Measurements from ENCODE around the gene PLA2R1. TPM values are rescaled to one million over a fixed set of nuclear protein-coding genes. Genes with fewer than 3 reads are reported as not detected.

The PLA2R1 gene
- total and polyA plus RNA-seq, 2 donors (not counting 1 experiment from before 2014, with no cell fraction given) = 8.0 to 8.3 TPM

- DNase-seq (ENCODE audit: low read depth in 2 of 2) = no peak
- no peak overlapping the region for H3K27ac ChIP-seq (ENCODE audit: insufficient read depth, low read length)
- no peak overlapping the region for H2AFZ ChIP-seq (ENCODE audit: low read length)
- no peak for TF ChIP-seq EZH2 (IDR thresholded peaks at IDR 0.05; ENCODE audit: low read length, missing control alignments)
- TF ChIP-seq CTCF (conservative IDR thresholded peaks at IDR 0.05 in 1 of 2, IDR thresholded peaks at IDR 0.05 in 1 of 2; ENCODE audit: low read depth in 1 of 2, low read length in 2 of 2) = no peak
- H3K27me3 ChIP-seq (ENCODE audit: control insufficient read depth, insufficient read depth, low read length) = peaks cover 2% of the 10 kb centered on the region
- no peaks in the 10 kb centered on the region for H3K36me3 ChIP-seq (ENCODE audit: control insufficient read depth, insufficient read depth, low read length)
- H3K4me2 ChIP-seq (ENCODE audit: extremely low read depth, insufficient read depth, low read length) = no peak overlapping the region
- H4K20me1 ChIP-seq (ENCODE audit: control insufficient read depth, extremely low read depth, insufficient read depth, low read length) = no peaks in the 10 kb centered on the region
- H3K4me3 ChIP-seq (replicated peaks in 1 of 4; ENCODE audit: control extremely low read depth in 1 of 4, insufficient read depth in 1 of 4, low read depth in 3 of 4, low read length in 4 of 4) = no peak overlapping the region
- no peaks in the 10 kb centered on the region for H3K9me3 ChIP-seq (ENCODE audit: control insufficient read depth, insufficient read depth, low read depth, low read length)
- H3K79me2 ChIP-seq (ENCODE audit: control insufficient read depth, insufficient read depth, low read length) = no peaks in the 10 kb centered on the region
- H3K4me1 ChIP-seq (ENCODE audit: control insufficient read depth, extremely low read depth, insufficient read depth, low read length) = no peaks in the 10 kb centered on the region
- no peak overlapping the region for H3K9ac ChIP-seq (ENCODE audit: insufficient read depth, low read length)
Observed at GRCh38 chr2:159898441-159898840, 164.0 kb downstream of the PLA2R1 start.

- TF ChIP-seq EZH2 (IDR thresholded peaks at IDR 0.05; ENCODE audit: low read length, missing control alignments) (no peak), CTCF (conservative IDR thresholded peaks at IDR 0.05 in 1 of 2, IDR thresholded peaks at IDR 0.05 in 1 of 2; ENCODE audit: low read depth in 1 of 2, low read length in 2 of 2) (no peak)
- H4K20me1 ChIP-seq (ENCODE audit: control insufficient read depth, extremely low read depth, insufficient read depth, low read length) = no peaks in the 10 kb centered on the region
- no peaks in the 10 kb centered on the region for H3K36me3 ChIP-seq (ENCODE audit: control insufficient read depth, insufficient read depth, low read length)
- no peak overlapping the region for H3K27ac ChIP-seq (ENCODE audit: insufficient read depth, low read length)
- no peak overlapping the region for H3K9ac ChIP-seq (ENCODE audit: insufficient read depth, low read length)
- H3K79me2 ChIP-seq (ENCODE audit: control insufficient read depth, insufficient read depth, low read length) = no peaks in the 10 kb centered on the region
- DNase-seq (ENCODE audit: low read depth in 2 of 2) = no peak
- H3K4me1 ChIP-seq (ENCODE audit: control insufficient read depth, extremely low read depth, insufficient read depth, low read length) = no peaks in the 10 kb centered on the region
- no peak overlapping the region for H2AFZ ChIP-seq (ENCODE audit: low read length)
- H3K9me3 ChIP-seq (ENCODE audit: control insufficient read depth, insufficient read depth, low read depth, low read length) = no peaks in the 10 kb centered on the region
- no peak overlapping the region for H3K4me3 ChIP-seq (replicated peaks in 1 of 4; ENCODE audit: control extremely low read depth in 1 of 4, insufficient read depth in 1 of 4, low read depth in 3 of 4, low read length in 4 of 4)
- H3K27me3 ChIP-seq (ENCODE audit: control insufficient read depth, insufficient read depth, low read length) = peaks cover 2% of the 10 kb centered on the region
- no peak overlapping the region for H3K4me2 ChIP-seq (ENCODE audit: extremely low read depth, insufficient read depth, low read length)
Observed at GRCh38 chr2:159897720-159898119, 164.7 kb downstream of the PLA2R1 start.

- Histone ChIP-seq H3K27me3 (ENCODE audit: control insufficient read depth, insufficient read depth, low read length) (peaks cover 2% of the 10 kb centered on the region), H4K20me1 (ENCODE audit: control insufficient read depth, extremely low read depth, insufficient read depth, low read length) (no peaks in the 10 kb centered on the region), H3K27ac (ENCODE audit: insufficient read depth, low read length) (no peak overlapping the region), H3K9ac (ENCODE audit: insufficient read depth, low read length) (no peak overlapping the region), H3K4me2 (ENCODE audit: extremely low read depth, insufficient read depth, low read length) (no peak overlapping the region), H3K4me3 (replicated peaks in 1 of 4; ENCODE audit: control extremely low read depth in 1 of 4, insufficient read depth in 1 of 4, low read depth in 3 of 4, low read length in 4 of 4) (no peak overlapping the region), H3K4me1 (ENCODE audit: control insufficient read depth, extremely low read depth, insufficient read depth, low read length) (no peaks in the 10 kb centered on the region), H3K79me2 (ENCODE audit: control insufficient read depth, insufficient read depth, low read length) (no peaks in the 10 kb centered on the region), H3K9me3 (ENCODE audit: control insufficient read depth, insufficient read depth, low read depth, low read length) (no peaks in the 10 kb centered on the region), H2AFZ (ENCODE audit: low read length) (no peak overlapping the region), H3K36me3 (ENCODE audit: control insufficient read depth, insufficient read depth, low read length) (no peaks in the 10 kb centered on the region)
- TF ChIP-seq CTCF (conservative IDR thresholded peaks at IDR 0.05 in 1 of 2, IDR thresholded peaks at IDR 0.05 in 1 of 2; ENCODE audit: low read depth in 1 of 2, low read length in 2 of 2) (no peak), EZH2 (IDR thresholded peaks at IDR 0.05; ENCODE audit: low read length, missing control alignments) (no peak)
- DNase-seq (ENCODE audit: low read depth in 2 of 2) = no peak
Observed at GRCh38 chr2:159897081-159897480, 165.3 kb downstream of the PLA2R1 start.

Measured in fibroblast of lung (primary cell).